Keratinocyte (primary cell): ENCODE data around the gene ETF1.

Source experiments
- EZH2 ChIP-seq: IDR thresholded peaks from one replicate; pipeline ENCODE4 v1.6.1; 2012; ENCODE audit warnings: inconsistent platforms, mild to moderate bottlenecking, low read length, moderate library complexity
- TF ChIP-seq, protein P1 (sequence below), 3 experiments: IDR thresholded peaks in 1 of 3; conservative IDR thresholded peaks in 1 of 3; optimal IDR thresholded peaks in 1 of 3; 2 replicates in 2 of 3; 3 replicates in 1 of 3; pipeline versions ENCODE3 to v1.5.1; 2011; ENCODE audit warnings: low read length in 3 of 3, mild to moderate bottlenecking in 3 of 3, moderate library complexity in 2 of 3, control low read depth in 1 of 3, inconsistent platforms in 1 of 3; ENCODE audit not compliant: insufficient read depth in 2 of 3; ENCODE audit errors: extremely low read depth in 1 of 3

DNA sequence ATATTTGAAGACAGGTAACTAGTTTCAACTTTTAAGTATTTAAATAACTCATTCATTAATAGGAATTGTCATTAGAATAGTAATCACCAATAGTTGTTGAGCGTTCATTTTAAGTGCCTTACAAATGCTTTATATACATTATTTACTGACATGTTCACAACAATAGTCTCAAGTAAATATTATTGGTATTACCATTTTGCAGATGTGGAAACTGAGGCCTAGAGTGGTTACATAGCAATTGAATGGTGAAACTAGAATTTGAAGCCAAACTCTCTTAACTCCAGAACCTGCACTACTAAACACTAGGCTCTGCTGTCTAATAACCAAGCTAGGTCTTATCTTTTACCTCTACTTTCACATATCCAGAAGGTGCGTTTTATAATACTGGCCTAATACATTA is 37.0 kb upstream of the ETF1 start:
- TF ChIP-seq, protein P1, sequence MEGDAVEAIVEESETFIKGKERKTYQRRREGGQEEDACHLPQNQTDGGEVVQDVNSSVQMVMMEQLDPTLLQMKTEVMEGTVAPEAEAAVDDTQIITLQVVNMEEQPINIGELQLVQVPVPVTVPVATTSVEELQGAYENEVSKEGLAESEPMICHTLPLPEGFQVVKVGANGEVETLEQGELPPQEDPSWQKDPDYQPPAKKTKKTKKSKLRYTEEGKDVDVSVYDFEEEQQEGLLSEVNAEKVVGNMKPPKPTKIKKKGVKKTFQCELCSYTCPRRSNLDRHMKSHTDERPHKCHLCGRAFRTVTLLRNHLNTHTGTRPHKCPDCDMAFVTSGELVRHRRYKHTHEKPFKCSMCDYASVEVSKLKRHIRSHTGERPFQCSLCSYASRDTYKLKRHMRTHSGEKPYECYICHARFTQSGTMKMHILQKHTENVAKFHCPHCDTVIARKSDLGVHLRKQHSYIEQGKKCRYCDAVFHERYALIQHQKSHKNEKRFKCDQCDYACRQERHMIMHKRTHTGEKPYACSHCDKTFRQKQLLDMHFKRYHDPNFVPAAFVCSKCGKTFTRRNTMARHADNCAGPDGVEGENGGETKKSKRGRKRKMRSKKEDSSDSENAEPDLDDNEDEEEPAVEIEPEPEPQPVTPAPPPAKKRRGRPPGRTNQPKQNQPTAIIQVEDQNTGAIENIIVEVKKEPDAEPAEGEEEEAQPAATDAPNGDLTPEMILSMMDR (optimal IDR thresholded peaks at IDR 0.05 in 1 of 3, IDR thresholded peaks at IDR 0.05 in 1 of 3, conservative IDR thresholded peaks at IDR 0.05 in 1 of 3; ENCODE audit: extremely low read depth in 1 of 3, insufficient read depth in 2 of 3, low read length in 3 of 3): no peak
- no peak for TF ChIP-seq EZH2
